Inferior parietal cortex (tissue), 1 donor: Measurements from ENCODE around the gene CR1L.
"Not testable (repeated sequence)": the region's sequence is repeated elsewhere in the genome, so short reads cannot be mapped to it uniquely, and the experiment has no call there.

ENCODE experiments used
- DNase-seq: peaks from one replicate; pipeline ENCODE4 v3.0.0-alpha.2; 2016; ENCODE audit errors: extremely low spot score

The CR1L gene

GRCh38 chr1:207680590-207681388 lies 35.9 kb downstream of the CR1L start:
- not testable (repeated sequence) for DNase-seq

GRCh38 chr1:207682872-207683434 lies 38.0 kb downstream of the CR1L start:
- not testable (repeated sequence) for DNase-seq

- DNase-seq = not testable (repeated sequence)
Observed at GRCh38 chr1:207690551-207690950, 45.6 kb downstream of the CR1L start.

- DNase-seq = no peak
Observed at GRCh38 chr1:207691010-207691409, 46.1 kb downstream of the CR1L start.

GRCh38 chr1:207691841-207692240 lies 46.9 kb downstream of the CR1L start:
- DNase-seq = peak; percentile 52

DNA sequence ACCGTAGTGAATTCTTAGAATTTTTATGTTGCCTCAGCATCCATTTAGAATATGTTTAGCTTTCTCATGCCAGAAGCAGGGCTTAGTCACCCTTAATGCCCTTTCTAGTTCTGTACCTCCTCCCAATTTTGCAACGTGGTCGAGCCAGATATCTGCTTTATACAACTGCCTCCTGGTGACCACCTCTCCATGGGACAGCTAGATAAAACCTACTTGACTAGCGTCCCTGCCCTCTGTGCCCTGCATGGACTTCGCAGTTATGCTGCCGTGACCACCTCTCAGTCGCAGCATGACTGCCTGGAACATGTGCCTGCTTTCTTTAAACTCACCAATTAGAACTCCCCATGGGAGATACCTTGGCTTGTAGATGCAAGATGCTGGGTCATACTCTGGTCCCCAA lies 47.4 kb downstream of the CR1L start:
- DNase-seq = not testable (repeated sequence)

GRCh38 chr1:207695891-207696290 lies 51.0 kb downstream of the CR1L start:
- no peak for DNase-seq

DNA sequence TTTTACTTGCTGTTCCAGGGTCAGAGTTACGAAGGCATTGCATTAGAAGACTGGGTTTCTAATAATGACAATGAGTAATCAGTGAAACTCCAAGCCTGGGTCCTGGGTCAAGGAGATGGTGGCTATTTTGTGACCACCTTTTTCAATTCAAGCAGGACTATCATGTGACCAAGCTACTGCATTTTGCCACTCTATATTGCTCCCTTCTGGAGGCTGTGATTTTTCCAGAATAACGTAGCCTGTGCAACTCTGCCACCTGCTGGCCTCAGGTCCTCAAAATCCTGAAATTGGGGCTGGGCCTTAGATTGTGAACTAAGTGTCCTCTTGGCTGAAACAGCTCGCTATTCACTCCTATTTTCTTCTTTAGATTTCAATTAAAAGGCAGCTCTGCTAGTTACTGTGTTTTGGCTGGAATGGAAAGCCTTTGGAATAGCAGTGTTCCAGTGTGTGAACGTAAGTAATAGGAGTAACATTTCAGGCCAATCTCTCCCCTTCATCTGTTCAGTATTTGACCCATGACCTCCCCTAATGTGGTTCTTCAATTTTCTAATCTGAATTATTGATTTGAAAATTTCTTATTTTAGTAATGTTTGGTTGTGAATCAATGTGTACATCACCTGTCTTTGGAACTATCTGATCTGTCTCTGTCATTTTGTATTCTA lies 54.0 kb downstream of the CR1L start:
- peak; percentile 87 for DNase-seq

GRCh38 chr1:207702317-207702716 lies 57.4 kb downstream of the CR1L start:
- no peak for DNase-seq

GRCh38 chr1:207703712-207704111 lies 58.8 kb downstream of the CR1L start:
- DNase-seq = no peak

GRCh38 chr1:207708004-207708403 lies 63.1 kb downstream of the CR1L start:
- not testable (repeated sequence) for DNase-seq

- no peak for DNase-seq
Observed at GRCh38 chr1:207711285-207711684, 66.4 kb downstream of the CR1L start.

DNA sequence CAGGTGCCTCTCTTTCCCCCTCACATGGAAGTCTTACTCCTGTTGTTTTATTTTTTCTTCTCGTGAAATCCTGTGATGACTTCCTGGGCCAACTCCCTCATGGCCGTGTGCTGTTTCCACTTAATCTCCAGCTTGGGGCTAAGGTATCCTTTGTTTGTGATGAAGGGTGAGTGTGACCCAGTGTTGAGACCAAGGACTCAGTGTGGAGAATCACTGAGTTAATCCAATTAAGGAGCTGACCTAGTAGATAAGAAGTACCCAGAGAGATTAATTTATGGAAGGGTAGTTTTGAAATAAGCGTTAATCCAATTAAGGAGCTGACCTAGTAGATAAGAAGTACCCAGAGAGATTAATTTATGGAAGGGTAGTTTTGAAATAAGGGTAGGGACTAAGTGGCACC lies 67.8 kb downstream of the CR1L start:
- DNase-seq = not testable (repeated sequence)

DNA sequence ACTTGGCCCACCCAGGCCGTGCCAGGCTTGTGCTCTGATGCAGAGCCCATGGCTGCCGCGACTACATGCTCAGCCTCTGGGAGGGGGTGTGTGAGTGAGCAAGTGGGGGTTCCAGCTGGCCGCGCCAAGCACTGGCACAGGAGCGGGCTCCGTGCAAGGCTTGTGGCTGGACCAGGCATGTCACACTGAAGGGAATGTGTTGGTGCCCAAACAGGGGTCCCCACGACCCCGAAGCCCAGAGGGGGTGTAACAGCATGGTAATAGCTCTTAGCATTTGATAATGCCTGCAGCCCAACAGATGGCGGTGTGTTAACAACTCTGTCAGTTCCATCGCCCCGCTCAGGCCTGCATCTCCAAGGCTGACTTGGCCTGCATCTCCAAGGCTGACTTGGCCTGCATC lies 68.6 kb downstream of the CR1L start:
- no peak for DNase-seq

GRCh38 chr1:207719234-207719633 lies 74.3 kb downstream of the CR1L start:
- no peak for DNase-seq

GRCh38 chr1:207728200-207728858 lies 83.4 kb downstream of the CR1L start:
- not testable (repeated sequence) for DNase-seq

DNA sequence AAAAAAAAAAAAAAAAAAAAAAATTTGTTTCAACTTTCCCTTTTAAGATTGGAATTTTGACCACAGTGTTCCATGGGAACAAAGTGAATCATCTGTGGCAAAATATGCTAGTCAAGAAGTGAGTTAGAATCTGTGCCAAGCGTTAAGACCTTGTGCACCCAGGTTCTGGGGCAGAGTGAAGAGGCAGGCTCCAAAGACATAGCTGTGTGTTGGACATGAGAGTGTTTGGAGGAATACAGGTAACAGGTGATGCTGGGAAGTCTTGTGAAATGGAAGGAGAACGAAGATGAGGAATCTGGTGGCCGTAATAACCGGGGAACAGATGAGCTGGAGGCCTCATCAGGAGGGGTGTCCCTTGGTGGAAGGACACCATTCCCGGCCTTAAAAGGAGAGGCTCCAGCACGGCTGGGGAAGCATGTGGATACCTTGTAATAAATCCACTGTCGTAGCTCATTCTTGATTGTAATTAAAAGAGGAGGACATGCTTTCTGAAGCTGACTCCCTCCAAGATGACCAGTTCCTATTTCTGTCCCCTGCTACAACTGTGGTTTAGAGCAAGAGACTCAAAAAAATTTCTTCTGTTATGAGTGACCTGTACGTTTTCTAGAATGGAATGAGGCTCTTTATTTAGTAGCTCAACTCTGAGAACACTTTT lies 92.7 kb downstream of the CR1L start:
- DNase-seq = not testable (repeated sequence)

- not testable (repeated sequence) for DNase-seq
Observed at GRCh38 chr1:207738158-207738659, 93.3 kb downstream of the CR1L start.

DNA sequence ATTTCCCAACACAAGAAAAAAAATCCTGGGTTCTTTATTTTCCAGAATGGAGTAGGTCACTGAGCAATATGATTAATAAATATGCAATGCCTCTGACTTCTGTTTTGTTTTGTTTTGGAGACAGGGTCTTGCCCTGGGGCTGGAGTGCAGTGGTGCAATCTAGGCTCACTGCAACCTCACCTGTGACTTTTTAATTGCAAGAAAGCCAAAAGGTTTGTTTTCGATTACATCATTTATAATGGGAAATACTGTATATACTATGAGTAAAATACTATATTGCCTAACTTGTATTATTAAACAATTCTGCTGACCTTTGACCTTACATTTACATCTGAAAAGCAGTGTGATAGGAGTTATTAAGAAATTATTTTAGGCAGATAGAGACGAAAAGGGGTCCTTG lies 95.3 kb downstream of the CR1L start:
- DNase-seq = no peak

DNA sequence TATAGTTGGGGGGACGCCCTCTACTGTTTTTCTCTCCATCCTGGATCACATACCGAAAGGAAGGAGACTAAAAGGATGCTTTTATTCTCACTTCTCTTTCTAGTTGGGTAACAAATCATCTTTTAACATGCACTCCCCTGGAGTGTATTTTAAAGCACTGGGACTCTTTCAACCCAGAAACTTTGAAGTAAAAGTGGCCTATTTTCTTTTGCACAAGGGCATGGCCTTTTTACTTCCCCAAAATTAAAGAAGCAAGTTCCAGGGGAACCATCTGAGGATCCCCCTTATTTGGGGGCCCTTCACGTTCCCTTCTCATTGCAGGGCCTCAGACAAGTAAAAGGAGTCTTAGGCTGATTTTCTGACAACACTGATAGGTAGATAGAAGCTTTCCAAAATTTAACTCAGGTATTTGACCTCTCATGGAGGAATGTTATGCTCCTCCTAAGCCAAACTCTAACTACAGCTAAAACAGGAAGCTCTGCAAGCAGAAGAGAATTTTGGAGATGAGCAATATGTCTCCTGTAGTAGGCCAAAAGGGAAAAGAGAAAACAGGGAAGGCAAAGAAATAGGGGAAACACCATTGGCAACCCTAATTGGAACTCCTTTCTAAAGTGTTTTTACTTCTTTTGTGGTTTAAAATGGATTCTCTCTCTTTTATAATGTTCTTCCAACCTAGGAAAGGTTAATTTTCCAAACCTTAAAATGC lies 98.1 kb downstream of the CR1L start:
- DNase-seq = no peak

GRCh38 chr1:207744000-207744534 lies 99.1 kb downstream of the CR1L start:
- no peak for DNase-seq
